ENCODE data around the gene GIPC3.

The GIPC3 gene

GRCh38 chr19:3551792-3552095 lies 33.5 kb upstream of the GIPC3 start:
- Histone ChIP-seq H3K9me3 (ENCODE audit: insufficient read depth, low read length) (no peaks in the 10 kb centered on the region), H3K9ac (ENCODE audit: insufficient read length, low read depth) (peak overlapping the region; percentile 42), H3K36me3 (ENCODE audit: insufficient read depth, insufficient read length, low read length) (peaks cover 66% of the 10 kb centered on the region), H3K4me1 (ENCODE audit: insufficient read depth, insufficient read length) (peaks cover 29% of the 10 kb centered on the region), H3K4me3 (ENCODE audit: insufficient read length, low read depth) (no peak overlapping the region), H3K27me3 (ENCODE audit: insufficient read depth, insufficient read length) (no peaks in the 10 kb centered on the region)
- no peak for TF ChIP-seq YY1 (IDR thresholded peaks at IDR 0.05; ENCODE audit: insufficient read depth, insufficient read length)
- no peak for TF ChIP-seq ZNF274 (IDR thresholded peaks at IDR 0.05; ENCODE audit: low read depth, low read length)
- TF ChIP-seq SUZ12 (IDR thresholded peaks at IDR 0.05; ENCODE audit: extremely low read depth, insufficient read depth, insufficient read length): no peak
- DNase-seq (ENCODE audit: low read depth, low spot score): no peak

- Histone ChIP-seq H3K9ac (ENCODE audit: insufficient read length, low read depth) (peak overlapping the region; percentile 6), H3K4me3 (ENCODE audit: insufficient read length, low read depth) (no peak overlapping the region), H3K27me3 (ENCODE audit: insufficient read depth, insufficient read length) (no peaks in the 10 kb centered on the region), H3K36me3 (ENCODE audit: insufficient read depth, insufficient read length, low read length) (peaks cover 42% of the 10 kb centered on the region), H3K4me1 (ENCODE audit: insufficient read depth, insufficient read length) (peaks cover 26% of the 10 kb centered on the region), H3K9me3 (ENCODE audit: insufficient read depth, low read length) (no peaks in the 10 kb centered on the region)
- no peak for DNase-seq (ENCODE audit: low read depth, low spot score)
- TF ChIP-seq ZNF274 (IDR thresholded peaks at IDR 0.05; ENCODE audit: low read depth, low read length) (no peak), SUZ12 (IDR thresholded peaks at IDR 0.05; ENCODE audit: extremely low read depth, insufficient read depth, insufficient read length) (no peak)
These were observed 30.8 kb upstream of the GIPC3 start for GRCh38 chr19:3554254-3555083.

- Histone ChIP-seq H3K4me1 (ENCODE audit: insufficient read depth, insufficient read length) (peaks cover 24% of the 10 kb centered on the region), H3K36me3 (ENCODE audit: insufficient read depth, insufficient read length, low read length) (peaks cover 33% of the 10 kb centered on the region), H3K9ac (ENCODE audit: insufficient read length, low read depth) (peak overlapping the region; percentile 99)
These were observed 29.4 kb upstream of the GIPC3 start for GRCh38 chr19:3555653-3556422.

GRCh38 chr19:3556423-3556977 lies 28.8 kb upstream of the GIPC3 start:
- TF ChIP-seq YY1 (IDR thresholded peaks at IDR 0.05; ENCODE audit: insufficient read depth, insufficient read length) (no peak), SUZ12 (IDR thresholded peaks at IDR 0.05; ENCODE audit: extremely low read depth, insufficient read depth, insufficient read length) (no peak), ZNF274 (IDR thresholded peaks at IDR 0.05; ENCODE audit: low read depth, low read length) (no peak)
- Histone ChIP-seq H3K27me3 (ENCODE audit: insufficient read depth, insufficient read length) (no peaks in the 10 kb centered on the region), H3K9me3 (ENCODE audit: insufficient read depth, low read length) (no peaks in the 10 kb centered on the region), H3K9ac (ENCODE audit: insufficient read length, low read depth) (peak overlapping the region; percentile 99), H3K4me3 (ENCODE audit: insufficient read length, low read depth) (peak overlapping the region; percentile 99), H3K36me3 (ENCODE audit: insufficient read depth, insufficient read length, low read length) (peaks cover 28% of the 10 kb centered on the region), H3K4me1 (ENCODE audit: insufficient read depth, insufficient read length) (peaks cover 22% of the 10 kb centered on the region)
- no peak for DNase-seq (ENCODE audit: low read depth, low spot score)

More at GRCh38 chr19:3555653-3556422, 29.4 kb upstream of the GIPC3 start:
- DNase-seq (ENCODE audit: low read depth, low spot score): no peak
- Histone ChIP-seq H3K9me3 (ENCODE audit: insufficient read depth, low read length) (no peaks in the 10 kb centered on the region), H3K27me3 (ENCODE audit: insufficient read depth, insufficient read length) (no peaks in the 10 kb centered on the region), H3K4me3 (ENCODE audit: insufficient read length, low read depth) (peak overlapping the region; percentile 99)
- no peak for TF ChIP-seq ZNF274 (IDR thresholded peaks at IDR 0.05; ENCODE audit: low read depth, low read length)
- no peak for TF ChIP-seq SUZ12 (IDR thresholded peaks at IDR 0.05; ENCODE audit: extremely low read depth, insufficient read depth, insufficient read length)
- no peak for TF ChIP-seq YY1 (IDR thresholded peaks at IDR 0.05; ENCODE audit: insufficient read depth, insufficient read length)

- no peaks in the 10 kb centered on the region for H3K9me3 ChIP-seq (ENCODE audit: insufficient read depth, low read length)
- no peak for DNase-seq (ENCODE audit: low read depth, low spot score)
These were observed 28.3 kb upstream of the GIPC3 start for GRCh38 chr19:3556978-3557460.

GRCh38 chr19:3557461-3558248 lies 27.6 kb upstream of the GIPC3 start, which contains the start of gene MFSD12:
Gene MFSD12 (minus strand): TSS chr19:3557586. CDS start chr19:3557403, 183 bp downstream.
- TF ChIP-seq ZNF274 (IDR thresholded peaks at IDR 0.05; ENCODE audit: low read depth, low read length) (no peak), YY1 (IDR thresholded peaks at IDR 0.05; ENCODE audit: insufficient read depth, insufficient read length) (no peak), SUZ12 (IDR thresholded peaks at IDR 0.05; ENCODE audit: extremely low read depth, insufficient read depth, insufficient read length) (no peak)
- H3K4me3 ChIP-seq (ENCODE audit: insufficient read length, low read depth): peak within 1 kb of the TSS; percentile 99
- peak within 1 kb of the TSS; percentile 99 for H3K9ac ChIP-seq (ENCODE audit: insufficient read length, low read depth)
- H3K4me1 ChIP-seq (ENCODE audit: insufficient read depth, insufficient read length): peaks cover 21% of the 10 kb centered on the region
- DNase-seq (ENCODE audit: low read depth, low spot score): peak; percentile 84
- no peaks in the 10 kb centered on the region for H3K9me3 ChIP-seq (ENCODE audit: insufficient read depth, low read length)
- no peaks in the 10 kb centered on the region for H3K27me3 ChIP-seq (ENCODE audit: insufficient read depth, insufficient read length)
- H3K36me3 ChIP-seq (ENCODE audit: insufficient read depth, insufficient read length, low read length): peaks cover 22% of the 10 kb centered on the region

More at GRCh38 chr19:3556978-3557460, 28.3 kb upstream of the GIPC3 start:
- Histone ChIP-seq H3K4me3 (ENCODE audit: insufficient read length, low read depth) (peak overlapping the region; percentile 99), H3K4me1 (ENCODE audit: insufficient read depth, insufficient read length) (peaks cover 20% of the 10 kb centered on the region), H3K9ac (ENCODE audit: insufficient read length, low read depth) (peak overlapping the region; percentile 99), H3K36me3 (ENCODE audit: insufficient read depth, insufficient read length, low read length) (peaks cover 25% of the 10 kb centered on the region), H3K27me3 (ENCODE audit: insufficient read depth, insufficient read length) (no peaks in the 10 kb centered on the region)
- no peak for TF ChIP-seq ZNF274 (IDR thresholded peaks at IDR 0.05; ENCODE audit: low read depth, low read length)
